MCF 10A (cell line): ENCODE data around the gene EXO1. TPM values are rescaled to one million over a fixed set of nuclear protein-coding genes. Genes with fewer than 3 reads are reported as not detected.

Source experiments
- BruUV-seq: library from RNA; stranded (reverse); fragments of 400-500 nt; replicated peaks from 2 replicates; lab custom pipeline; 2021; lab: Mats Ljungman, UMichigan
- CTCF ChIA-PET: fragments of 300-600 bp; sonication (Branson Sonifier 250); formaldehyde crosslinking; extraction: SDS; loops from one replicate; lab custom pipeline; 2021; ENCODE audit warnings: antibody characterized with exemption, inconsistent platforms; lab: Yijun Ruan, JAX
- POLR2A ChIA-PET: fragments of 300-600, 350-650 bp; sonication (Branson Sonifier 250); formaldehyde crosslinking; extraction: SDS; loops from one replicate; lab custom pipeline; 2020; ENCODE audit warnings: antibody characterized with exemption, inconsistent platforms; lab: Yijun Ruan, JAX
- DNase-seq: peaks from one replicate; pipeline ENCODE4 v3.0.0-alpha.2; 2018; ENCODE audit not compliant: unreplicated experiment
- H3K27ac Mint-ChIP-seq: one replicate; pipeline ENCODE4 v1.8.0; 2022; ENCODE audit warnings: mild to moderate bottlenecking, low read depth, mixed read lengths; ENCODE audit not compliant: unreplicated experiment
- H3K27me3 Mint-ChIP-seq: one replicate; pipeline ENCODE4 v1.8.0; 2022; ENCODE audit warnings: mixed read lengths; ENCODE audit not compliant: insufficient read depth, unreplicated experiment
- H3K36me3 Mint-ChIP-seq: one replicate; pipeline ENCODE4 v1.8.0; 2022; ENCODE audit warnings: mild to moderate bottlenecking, moderate library complexity, mixed read lengths; ENCODE audit not compliant: insufficient read depth, unreplicated experiment
- H3K4me1 Mint-ChIP-seq: one replicate; pipeline ENCODE4 v1.8.0; 2022; ENCODE audit warnings: mixed read lengths; ENCODE audit not compliant: insufficient read depth, unreplicated experiment
- H3K4me3 Mint-ChIP-seq: one replicate; pipeline ENCODE4 v1.8.0; 2022; ENCODE audit warnings: mild to moderate bottlenecking, moderate library complexity, mixed read lengths; ENCODE audit not compliant: unreplicated experiment
- H3K9me3 Mint-ChIP-seq: one replicate; pipeline ENCODE4 v1.8.0; 2022; ENCODE audit warnings: mixed read lengths; ENCODE audit not compliant: unreplicated experiment
- intact Hi-C: fragments of 100-400 bp; cut with micrococcal nuclease; formaldehyde crosslinking; loops from 2 replicates; pipeline ENCODE4 v1.14.1; 2022
- total RNA-seq: library from RNA; stranded (reverse); gene quantifications from 2 replicates; pipeline ENCODE4 v1.2.3, GENCODE V29; 2022
- TF ChIP-seq, protein P1 (sequence below): fragments of 200-600 bp; IDR thresholded peaks from one replicate; pipeline ENCODE4 v1.8.0; 2022; ENCODE audit warnings: antibody characterized with exemption, mild to moderate bottlenecking; ENCODE audit not compliant: unreplicated experiment

Gene EXO1
- total RNA-seq, 1 experiment from 2014 or later, result 17.5 TPM

DNA sequence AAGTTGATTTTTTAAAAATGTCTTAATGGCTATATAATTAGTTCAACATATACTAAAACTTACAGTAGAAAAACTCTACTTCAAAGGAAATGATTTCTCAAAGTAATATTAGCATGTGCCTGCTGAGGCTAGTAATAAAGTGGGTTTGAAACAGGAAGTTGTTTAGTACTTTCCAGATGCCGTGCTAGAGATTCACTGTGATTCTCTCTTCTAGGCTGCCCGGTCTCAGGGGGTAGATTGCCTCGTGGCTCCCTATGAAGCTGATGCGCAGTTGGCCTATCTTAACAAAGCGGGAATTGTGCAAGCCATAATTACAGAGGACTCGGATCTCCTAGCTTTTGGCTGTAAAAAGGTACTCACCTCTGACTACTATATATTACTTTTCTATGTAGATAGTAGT is 9.1 kb downstream of the EXO1 start:
- Mint-ChIP-seq H3K4me1 (no peaks in the 10 kb centered on the region), H3K36me3 (peaks cover 37% of the 10 kb centered on the region), H3K4me3 (no peak overlapping the region), H3K9me3 (no peaks in the 10 kb centered on the region), H3K27ac (no peak overlapping the region), H3K27me3 (no peaks in the 10 kb centered on the region)
- TF ChIP-seq, protein P1, sequence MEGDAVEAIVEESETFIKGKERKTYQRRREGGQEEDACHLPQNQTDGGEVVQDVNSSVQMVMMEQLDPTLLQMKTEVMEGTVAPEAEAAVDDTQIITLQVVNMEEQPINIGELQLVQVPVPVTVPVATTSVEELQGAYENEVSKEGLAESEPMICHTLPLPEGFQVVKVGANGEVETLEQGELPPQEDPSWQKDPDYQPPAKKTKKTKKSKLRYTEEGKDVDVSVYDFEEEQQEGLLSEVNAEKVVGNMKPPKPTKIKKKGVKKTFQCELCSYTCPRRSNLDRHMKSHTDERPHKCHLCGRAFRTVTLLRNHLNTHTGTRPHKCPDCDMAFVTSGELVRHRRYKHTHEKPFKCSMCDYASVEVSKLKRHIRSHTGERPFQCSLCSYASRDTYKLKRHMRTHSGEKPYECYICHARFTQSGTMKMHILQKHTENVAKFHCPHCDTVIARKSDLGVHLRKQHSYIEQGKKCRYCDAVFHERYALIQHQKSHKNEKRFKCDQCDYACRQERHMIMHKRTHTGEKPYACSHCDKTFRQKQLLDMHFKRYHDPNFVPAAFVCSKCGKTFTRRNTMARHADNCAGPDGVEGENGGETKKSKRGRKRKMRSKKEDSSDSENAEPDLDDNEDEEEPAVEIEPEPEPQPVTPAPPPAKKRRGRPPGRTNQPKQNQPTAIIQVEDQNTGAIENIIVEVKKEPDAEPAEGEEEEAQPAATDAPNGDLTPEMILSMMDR, result no peak
- no TSS peak for BruUV-seq
- no peak for DNase-seq
- ChIA-PET POLR2A (interaction anchor here (1.5 to 2.1 kb wide), 2 partner anchors 10 to 216 kb away, joined by 6 read pairs; no protein-coding TSS in a partner anchor), CTCF (interaction anchor here (1.1 to 1.4 kb wide), 2 partner anchors 36 to 40 kb away, joined by 3 to 4 read pairs; no protein-coding TSS in a partner anchor)
- intact Hi-C loops, result no loop called here

DNA sequence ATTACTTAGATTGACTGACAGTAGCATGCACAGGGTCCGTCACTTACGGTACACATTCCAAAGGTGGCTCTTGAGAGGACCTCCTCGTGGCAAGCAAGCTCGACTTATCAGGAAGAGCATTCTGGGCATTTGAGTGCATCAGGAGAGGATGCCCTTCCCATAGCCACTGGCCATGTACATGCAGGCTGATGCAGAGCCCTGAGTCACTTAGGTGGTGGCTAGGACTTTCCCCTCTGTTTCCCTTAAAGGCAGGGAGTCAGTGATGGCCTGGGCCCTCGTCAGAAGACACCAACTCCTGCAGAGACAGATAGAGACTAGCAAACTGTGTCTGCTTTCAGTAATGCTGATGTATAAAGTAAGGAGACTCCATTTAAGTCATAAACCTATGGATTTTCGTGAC is 12.9 kb downstream of the EXO1 start:
- no peak overlapping the region for H3K27ac Mint-ChIP-seq
- no peaks in the 10 kb centered on the region for H3K27me3 Mint-ChIP-seq
- DNase-seq, result no peak
- BruUV-seq, result no TSS peak
- TF ChIP-seq, protein P1, result no peak
- ChIA-PET POLR2A (interaction anchor here (0.6 to 1.3 kb wide), 2 partner anchors 33 to 153 kb away, joined by 3 read pairs; no protein-coding TSS in a partner anchor), CTCF (interaction anchor here (0.5 to 2.3 kb wide), 5 partner anchors 13 to 1255 kb away, joined by 3 to 13 read pairs (median 3); partner anchors contain the start of gene EXO1)
- intact Hi-C loops, result no loop called here
- peaks cover 35% of the 10 kb centered on the region for H3K36me3 Mint-ChIP-seq
- no peaks in the 10 kb centered on the region for H3K4me1 Mint-ChIP-seq
- no peak overlapping the region for H3K4me3 Mint-ChIP-seq
- H3K9me3 Mint-ChIP-seq, result no peaks in the 10 kb centered on the region

DNA sequence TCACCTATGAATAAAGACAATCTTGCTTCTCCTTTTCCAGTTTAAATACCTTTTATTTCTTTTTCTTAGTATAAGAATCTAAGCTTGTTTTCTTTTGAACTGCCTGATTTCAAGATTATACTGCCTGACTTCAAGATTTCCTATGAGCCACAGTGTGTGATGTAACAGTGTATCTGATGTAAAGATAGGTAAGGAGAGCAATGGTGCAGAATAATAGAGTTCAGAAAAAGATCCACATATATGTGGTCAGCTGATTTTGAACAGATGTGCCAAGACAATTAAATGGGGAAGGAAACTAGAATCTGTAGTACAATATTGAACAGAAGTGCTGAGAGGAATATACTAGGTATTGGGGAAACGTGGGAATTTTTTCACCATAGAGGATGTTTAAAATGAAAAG is 21.0 kb downstream of the EXO1 start:
- Mint-ChIP-seq H3K4me1 (no peaks in the 10 kb centered on the region), H3K27ac (no peak overlapping the region), H3K36me3 (peaks cover 34% of the 10 kb centered on the region), H3K27me3 (no peaks in the 10 kb centered on the region), H3K9me3 (no peaks in the 10 kb centered on the region), H3K4me3 (no peak overlapping the region)
- no peak for DNase-seq
- CTCF ChIA-PET, result no interaction called here
- no TSS peak for BruUV-seq
- intact Hi-C loops, result no loop called here
- TF ChIP-seq, protein P1, result no peak
- POLR2A ChIA-PET, result interaction anchor here (0.6 kb wide), 1 partner anchor 134 kb away, joined by 3 read pairs; no protein-coding TSS in a partner anchor

DNA sequence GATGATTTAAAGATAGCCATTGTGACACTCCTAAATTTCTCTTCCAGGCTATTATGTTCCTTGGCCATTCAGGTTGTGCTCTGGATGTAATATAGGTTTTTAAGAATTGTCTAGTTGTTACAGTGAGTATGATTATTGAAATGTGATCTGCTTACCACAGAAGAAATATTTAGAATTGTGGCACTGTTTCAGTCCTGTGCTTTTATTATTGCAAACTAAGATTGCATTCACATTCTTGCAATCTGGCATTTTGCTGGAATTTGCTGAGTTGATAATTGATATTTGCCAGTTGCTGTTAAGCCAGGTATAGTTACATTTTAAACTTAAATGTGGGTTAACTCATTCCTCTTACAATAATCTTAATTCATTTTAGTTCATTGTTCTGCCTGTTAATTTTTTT is 22.3 kb downstream of the EXO1 start:
- ChIA-PET POLR2A (interaction anchor here (0.6 kb wide), 1 partner anchor 10 kb away, joined by 3 read pairs; no protein-coding TSS in a partner anchor), CTCF (interaction anchor here (0.6 kb wide), 1 partner anchor 147 kb away, joined by 5 read pairs; no protein-coding TSS in a partner anchor)
- BruUV-seq, result no TSS peak
- DNase-seq, result no peak
- Mint-ChIP-seq H3K9me3 (no peaks in the 10 kb centered on the region), H3K27me3 (no peaks in the 10 kb centered on the region), H3K4me3 (no peak overlapping the region), H3K36me3 (peaks cover 24% of the 10 kb centered on the region), H3K27ac (peak overlapping the region; percentile 38), H3K4me1 (no peaks in the 10 kb centered on the region)
- TF ChIP-seq, protein P1, result no peak
- intact Hi-C loops, result no loop called here
